ENCODE measurements around the gene HSF4.

DNA sequence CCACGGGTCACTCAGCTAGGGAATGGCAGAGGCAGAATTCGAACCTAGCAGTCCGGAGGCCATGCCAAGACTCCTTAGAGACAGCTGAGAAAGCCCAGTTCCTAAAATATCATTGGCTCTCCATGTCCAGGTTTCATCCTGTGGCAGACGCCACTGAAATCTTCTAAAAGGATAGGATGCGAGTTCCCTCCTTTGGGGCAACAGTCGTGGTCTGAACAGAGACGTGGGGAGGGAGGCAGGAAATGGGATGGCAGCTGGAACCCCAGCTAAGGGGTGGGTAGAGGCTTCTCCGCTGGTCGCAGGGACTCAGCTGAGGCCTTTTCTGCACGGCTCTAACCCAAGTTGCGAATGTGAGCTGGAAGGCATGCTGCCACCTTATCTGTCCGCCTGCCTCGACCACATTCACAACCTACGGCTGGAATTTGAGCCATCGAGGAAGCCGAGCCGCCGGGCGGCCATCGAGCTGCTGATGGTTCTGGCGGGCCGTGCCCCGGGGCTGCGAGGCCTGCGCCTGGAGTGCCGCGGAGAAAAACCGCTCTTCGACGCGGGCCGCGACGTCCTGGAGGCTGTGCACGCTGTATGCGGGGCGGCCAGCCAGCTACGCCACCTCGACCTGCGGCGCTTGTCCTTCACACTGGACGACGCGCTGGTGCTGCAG, 1.9 kb upstream of the HSF4 start:
- TF ChIP-seq, protein P1, sequence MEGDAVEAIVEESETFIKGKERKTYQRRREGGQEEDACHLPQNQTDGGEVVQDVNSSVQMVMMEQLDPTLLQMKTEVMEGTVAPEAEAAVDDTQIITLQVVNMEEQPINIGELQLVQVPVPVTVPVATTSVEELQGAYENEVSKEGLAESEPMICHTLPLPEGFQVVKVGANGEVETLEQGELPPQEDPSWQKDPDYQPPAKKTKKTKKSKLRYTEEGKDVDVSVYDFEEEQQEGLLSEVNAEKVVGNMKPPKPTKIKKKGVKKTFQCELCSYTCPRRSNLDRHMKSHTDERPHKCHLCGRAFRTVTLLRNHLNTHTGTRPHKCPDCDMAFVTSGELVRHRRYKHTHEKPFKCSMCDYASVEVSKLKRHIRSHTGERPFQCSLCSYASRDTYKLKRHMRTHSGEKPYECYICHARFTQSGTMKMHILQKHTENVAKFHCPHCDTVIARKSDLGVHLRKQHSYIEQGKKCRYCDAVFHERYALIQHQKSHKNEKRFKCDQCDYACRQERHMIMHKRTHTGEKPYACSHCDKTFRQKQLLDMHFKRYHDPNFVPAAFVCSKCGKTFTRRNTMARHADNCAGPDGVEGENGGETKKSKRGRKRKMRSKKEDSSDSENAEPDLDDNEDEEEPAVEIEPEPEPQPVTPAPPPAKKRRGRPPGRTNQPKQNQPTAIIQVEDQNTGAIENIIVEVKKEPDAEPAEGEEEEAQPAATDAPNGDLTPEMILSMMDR (conservative IDR thresholded peaks at IDR 0.05) = no peak
- TF ChIP-seq ZFX (IDR thresholded peaks at IDR 0.05) = no peak

Data from C4-2B (cell line).